Activated T-cell treated with anti-CD3 and anti-CD28 coated beads for 4 hours (primary cell): Measurements from ENCODE around the gene ACAD9.
"Not testable (repeated sequence)": the region's sequence is repeated elsewhere in the genome, so short reads cannot be mapped to it uniquely, and the experiment has no call there.

Experiments used
- DNase-seq: peaks from one replicate; pipeline ENCODE4 v3.0.0-alpha.2; 2020

ACAD9 gene

DNA sequence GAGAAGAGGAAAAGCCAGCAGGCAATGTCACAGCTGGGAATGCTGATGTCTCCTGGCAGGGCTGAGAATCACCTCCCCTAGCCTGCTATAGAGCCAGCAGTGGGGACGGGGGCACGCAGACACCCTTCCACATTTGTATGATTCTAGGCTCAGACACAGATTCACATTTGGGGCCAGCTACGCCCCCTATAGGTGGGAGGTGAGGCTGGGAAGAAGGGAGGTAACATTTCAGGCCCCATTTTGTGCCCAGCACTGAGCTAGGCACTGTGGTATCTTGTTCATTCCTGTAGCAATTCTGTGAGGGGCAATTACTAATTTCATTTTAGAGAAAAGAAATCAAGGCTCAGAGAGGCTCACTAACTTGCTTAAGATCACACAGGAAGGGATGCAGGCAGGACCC is 15.9 kb upstream of the ACAD9 start:
- no peak for DNase-seq

DNA sequence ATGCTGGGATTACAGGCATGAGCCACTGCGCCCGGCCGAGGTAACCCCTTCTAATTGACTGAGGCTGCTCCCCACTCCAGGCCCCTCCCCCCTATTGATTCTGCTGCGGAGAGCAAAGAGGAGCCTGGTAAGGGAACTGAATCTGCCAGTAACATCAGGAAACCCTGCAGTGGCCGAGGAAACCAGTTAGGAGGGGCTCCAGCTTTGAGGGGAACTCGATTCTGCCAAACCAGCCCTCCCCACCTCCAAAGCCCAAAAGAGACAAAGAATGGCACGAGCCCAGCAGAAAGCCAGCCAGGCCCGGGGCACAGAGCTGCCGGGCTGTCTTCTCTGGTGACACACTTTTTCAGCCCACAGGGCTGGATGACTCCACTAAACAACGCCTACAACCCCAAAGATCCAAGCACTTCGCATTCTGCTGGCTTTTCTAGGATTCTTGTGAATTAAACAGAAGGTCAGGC is 15.0 kb upstream of the ACAD9 start:
- no peak for DNase-seq

DNA sequence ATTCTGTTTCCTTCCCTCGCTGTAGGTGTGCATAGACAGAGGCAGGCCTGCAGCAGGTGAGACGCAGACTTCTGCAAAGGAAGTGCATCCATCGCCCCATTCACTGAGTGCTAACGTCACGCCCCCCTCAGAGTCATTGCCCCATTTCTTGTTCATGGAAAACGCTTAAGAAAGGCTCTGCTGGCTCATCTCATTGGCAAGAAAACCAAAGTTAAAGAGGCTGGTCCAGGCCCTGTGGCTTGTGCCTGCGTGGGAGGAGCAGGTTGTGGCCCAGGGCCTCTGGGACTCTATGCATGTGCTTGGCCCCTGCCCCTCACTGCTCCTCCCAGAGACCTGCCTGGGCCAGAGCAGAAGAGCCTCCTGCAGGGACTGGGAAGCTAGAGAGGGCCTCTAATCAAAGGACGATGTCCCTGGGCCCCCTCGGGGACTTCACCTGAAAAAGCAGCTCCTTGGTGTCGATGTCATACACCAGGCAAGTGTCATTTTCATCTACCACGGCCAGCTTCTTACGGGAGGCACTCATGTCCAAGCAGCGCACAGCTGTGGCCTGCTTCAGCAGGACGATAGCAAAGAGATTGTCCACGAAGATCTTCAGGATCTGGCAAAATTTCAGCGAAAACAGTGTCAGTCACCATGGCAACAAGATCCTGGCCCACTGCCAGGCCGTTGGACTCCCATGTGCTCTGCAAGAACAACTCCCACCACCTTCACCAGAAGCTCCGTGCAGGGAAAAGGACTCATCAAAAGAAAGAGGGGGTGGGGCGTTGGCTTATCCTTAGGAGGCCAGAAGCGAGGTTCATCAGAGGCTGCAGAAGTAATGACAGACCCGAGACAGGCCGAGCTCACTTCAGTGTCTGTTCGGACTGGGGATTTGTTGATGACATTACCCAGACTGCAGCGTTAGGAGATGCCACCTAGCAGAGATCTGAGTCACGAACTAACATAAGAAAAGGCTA is 14.3 kb upstream of the ACAD9 start:
- DNase-seq: not testable (repeated sequence)

DNA sequence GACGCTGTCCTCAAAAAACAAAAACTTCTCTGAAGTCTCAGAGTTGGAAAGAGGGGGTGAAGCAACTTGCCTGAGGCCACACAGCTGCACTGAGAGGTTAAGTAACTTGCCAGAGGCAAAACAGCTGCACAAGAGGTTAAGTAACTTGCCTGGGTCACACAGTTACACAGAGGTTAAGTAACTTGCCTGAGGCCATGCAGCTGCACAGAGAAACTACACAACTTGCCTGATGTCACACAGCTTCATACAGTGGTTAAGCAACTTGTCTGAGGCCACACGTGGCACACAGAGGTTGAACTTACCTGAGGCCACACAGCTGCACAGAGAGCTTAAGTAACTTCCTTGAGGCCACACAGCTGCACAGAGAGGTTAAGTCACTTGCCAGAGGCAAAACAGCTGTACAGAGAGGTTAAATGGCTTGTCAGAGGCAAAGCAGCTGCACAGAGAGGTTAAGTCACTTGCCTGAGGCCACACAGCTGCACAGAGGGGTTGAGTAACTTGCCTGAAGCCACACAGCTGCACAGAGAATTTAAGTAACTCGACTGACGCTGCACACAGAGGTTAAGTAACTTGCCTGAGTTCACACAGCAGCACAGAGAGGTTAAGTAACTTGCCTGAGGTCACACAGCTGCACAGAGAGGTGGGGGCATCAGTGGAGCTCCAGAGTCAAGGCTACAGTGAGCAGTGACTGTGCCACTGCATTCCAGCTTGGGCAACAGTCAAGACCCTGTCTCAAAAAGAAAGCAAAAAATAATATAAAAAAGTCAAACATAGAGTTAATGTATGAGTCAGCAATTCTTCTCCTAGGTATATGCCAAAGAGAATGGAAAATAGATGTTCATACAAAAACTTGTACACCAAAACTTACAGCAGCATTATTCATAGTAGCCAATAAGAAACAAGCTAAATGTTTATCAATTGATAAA is 12.0 kb upstream of the ACAD9 start:
- no peak for DNase-seq

DNA sequence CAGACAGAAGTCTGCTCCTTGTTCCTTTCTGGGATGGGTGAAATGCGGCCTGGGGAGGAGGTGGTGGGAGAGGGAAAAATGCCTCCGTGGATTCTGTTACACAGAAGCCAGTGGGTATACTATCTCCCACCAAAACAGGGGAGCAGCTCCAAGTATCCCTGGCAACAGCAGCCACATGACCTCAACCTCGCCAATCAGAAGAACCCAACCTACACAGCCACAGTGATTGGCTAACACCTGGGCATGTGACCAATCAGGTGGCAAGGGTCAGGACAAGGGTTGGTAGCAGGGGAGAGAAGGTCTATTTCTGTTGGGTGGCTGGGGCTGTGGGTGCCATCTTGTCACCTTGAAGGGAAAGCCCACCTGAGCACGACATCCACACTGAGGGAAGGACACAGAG is 9.1 kb upstream of the ACAD9 start:
- DNase-seq: no peak

DNA sequence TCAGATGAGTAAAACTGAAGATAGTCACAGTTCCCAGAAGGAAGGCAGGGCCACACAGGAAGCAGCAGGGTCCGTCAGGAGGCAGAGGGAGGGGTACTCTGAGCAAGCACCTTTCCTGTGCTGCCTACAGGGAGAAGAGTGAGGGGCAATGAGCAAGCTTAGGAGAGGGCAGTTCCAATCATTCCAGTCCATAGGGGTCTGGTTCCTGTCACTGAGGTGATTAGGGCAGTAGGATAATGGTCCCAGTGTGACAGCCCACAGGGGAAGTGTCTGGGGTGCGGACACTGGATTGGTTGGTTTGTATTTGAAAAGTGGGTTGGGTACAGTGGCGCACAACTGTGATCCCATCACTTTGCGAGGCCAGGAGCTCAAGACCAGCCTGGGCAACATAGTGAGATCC is 7.1 kb upstream of the ACAD9 start:
- no peak for DNase-seq

DNA sequence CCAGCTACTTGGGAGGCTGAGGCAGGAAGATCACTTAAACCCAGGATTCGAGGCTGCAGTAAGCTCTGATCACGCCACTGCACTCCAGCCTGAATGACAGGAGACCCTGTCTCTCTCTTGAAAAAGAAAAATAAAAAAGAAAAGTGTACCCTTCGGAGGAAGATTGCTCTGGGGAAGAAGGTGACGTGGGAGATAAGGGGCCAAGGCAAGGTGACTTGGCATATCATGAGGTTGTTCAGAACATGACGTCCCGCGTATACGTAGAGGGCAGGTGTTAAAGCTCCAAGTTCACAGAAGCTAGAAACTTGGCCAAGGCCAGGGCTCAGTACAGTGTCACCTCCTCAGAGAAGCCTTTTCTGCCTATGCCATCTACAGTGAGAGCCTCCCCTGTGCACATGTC is 6.7 kb upstream of the ACAD9 start:
- no peak for DNase-seq

DNA sequence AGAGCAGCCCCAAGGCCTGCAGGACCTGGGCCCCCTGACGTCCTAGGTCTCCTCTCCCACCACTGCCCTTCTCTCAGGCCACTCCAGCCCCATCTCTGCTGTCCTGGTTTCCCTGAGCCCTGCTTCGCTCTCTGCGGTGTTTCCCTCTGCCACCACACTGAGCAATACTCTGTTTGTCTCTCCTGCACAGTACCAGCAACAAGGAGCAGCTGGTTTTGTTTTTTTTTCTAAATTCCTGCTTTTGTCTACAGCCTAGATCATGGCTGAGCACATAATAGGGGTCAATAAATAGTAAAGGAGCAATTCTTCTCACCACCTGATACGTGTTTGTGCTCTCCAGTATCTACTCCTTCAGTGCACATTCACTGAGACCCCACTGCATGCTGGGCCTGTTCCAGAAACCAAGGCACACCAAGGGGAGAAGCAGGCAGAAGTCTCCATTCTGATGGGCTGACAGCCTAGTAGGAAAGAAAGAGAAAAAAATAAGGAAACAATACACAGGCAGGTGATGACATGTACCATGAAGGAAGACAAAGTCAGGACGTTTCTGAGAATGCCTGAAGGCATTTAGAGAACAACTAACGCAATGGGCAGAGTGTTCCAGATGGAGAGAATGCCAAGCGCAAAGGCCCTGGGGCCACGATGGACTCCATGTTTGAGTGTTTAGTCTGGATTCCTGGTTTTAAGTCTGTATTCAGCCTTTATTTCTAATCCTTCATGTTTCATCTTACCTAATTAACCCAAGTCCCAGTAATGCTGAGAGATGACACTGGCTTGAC is 6.0 kb upstream of the ACAD9 start:
- DNase-seq: no peak

DNA sequence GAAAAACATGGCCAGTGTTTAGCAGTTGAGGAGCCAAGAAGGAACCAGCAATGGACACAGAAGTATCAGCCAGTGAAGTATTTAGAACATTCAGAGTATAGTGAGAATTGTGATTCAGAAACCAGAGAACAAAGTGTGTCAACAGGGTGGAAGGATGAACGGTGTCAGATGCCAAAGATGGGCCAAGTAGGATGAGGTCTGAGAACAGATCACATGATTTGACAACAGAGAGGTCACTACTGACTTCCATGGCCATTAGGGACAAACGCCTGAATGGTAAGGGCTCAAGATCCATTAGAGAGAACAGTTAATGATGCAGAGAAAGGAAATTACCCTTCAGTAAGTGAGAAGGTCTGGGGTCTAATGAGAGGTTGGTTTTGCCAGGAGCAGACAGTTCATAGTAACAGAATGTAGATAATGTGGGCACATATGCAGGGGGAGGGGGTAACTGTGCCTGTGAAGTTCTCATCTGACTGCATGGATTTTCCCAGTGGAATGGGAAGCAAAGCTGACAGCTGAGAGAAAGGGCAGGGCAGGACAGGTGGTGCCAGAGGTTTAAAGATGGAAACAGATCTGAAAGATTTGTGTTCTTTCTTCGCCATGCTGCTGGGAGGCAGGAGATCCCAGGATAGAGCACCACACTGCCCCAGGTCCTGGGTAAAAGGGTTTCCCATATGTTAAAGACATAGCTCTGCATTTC is 4.8 kb upstream of the ACAD9 start:
- DNase-seq: no peak

DNA sequence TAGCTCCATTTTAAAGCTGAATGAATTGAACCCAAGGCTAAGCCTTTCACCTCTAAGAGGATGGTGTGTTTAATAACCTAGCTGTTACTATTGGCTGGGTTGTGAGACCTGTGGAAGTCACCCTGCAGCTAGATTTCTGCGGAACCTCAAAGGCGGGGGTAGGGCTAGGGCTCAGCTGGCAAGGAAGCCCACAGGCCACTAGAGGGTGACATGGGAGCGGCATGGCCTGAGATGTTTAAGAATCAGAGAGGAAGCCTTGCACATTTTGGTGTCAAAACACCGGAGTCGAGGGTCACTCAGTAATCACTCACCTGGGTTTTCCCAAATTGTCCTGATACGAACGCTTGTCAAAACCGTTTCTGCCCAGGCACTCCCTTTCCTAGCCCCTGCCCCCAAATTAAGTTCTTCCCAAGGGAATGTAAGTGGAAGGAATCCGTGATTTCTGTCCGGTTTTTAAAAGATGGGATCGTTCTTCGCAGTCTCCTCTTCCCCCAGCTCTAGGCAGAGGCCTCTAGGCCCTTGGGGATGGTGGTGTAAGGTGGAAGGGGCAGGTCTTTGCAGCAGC is 3.8 kb upstream of the ACAD9 start:
- DNase-seq: peak; percentile 54

DNA sequence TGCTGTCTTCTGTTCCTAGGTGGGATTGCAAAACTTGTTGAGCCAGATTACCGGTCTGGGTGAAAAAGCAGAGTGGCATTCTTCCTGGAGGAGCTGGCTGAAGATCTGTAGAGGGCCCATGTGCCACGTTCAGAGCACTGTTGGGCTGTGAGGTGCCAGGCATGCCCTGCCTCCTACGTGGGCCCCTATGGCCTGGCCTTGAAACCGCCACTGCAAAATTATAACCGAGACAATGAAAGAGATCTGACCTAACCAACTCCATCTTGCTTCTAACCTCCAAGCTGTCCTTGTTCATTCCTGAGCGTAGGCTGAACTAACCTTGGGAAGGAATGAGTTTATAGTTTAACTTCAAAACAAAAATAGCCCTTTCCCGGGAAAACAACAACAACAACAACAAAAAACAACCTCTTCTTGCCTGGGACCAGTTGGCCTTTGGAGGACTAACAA is 1.4 kb upstream of the ACAD9 start:
- no peak for DNase-seq

DNA sequence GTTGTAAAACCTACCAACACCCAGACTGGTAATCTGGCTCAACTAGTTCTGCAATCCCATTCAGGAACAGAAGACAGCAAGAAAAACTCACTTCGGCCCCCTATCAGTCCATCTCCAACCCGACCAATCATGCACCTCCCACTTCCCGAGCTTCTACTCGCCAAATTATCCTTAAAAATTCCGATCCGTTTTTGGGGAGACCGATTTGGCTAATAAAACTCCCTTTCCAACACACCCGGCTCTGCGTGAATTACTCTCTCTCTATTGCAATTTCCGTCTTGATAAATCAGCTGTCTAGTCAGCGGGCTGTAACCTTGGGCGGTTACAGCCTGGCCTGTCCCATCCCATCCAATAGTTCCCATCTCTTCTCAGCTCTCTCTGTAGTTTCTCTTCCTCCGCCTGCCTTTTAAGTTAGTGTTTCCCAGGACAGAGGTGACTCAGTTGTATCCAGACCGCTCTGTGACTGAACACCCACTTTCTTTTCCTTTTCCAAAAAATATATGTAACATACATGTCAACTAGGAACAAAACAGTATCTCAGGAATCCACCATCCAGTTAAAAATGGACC is 780 bp upstream of the ACAD9 start:
- DNase-seq: no peak

DNA sequence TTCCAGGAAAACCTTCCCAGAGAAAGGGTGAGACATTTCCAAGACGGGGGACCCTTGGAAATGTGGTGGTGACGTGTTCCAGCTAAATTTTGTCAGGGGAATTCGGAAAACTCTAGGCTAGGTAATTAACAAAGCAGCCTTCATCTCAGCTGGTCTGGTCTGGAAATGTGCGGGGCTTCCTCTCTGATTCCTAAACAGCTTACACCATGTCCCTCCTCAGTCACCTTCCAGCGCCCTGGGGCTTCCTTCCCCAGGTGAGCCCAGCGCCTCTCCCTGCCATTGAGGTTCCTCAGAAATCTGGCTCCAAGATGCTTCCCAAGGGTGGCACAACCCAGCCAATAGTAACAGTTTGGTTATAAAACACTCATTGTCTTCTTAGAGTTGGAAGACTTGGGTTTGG is 571 bp downstream of the ACAD9 start:
- no peak for DNase-seq

DNA sequence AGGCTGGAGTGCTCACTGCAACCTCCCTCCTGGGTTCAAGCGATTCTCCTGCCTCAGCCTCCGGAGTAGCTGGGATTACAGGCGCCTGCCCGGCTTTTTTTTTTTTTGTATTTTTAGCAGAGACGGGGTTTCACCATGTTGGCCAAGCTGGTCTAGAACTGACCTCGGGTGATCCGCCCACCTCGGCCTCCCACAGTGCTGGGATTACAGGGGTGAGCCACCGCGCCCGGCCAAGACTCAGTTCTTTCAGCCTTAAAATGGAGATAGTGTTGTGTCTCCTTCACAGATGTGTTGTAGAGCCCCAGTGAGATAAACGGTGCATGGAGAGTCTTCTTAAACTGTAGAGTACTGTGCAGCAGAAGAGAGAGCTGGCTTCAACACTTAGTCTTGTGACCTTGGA is 1.0 kb downstream of the ACAD9 start:
- DNase-seq: not testable (repeated sequence)

DNA sequence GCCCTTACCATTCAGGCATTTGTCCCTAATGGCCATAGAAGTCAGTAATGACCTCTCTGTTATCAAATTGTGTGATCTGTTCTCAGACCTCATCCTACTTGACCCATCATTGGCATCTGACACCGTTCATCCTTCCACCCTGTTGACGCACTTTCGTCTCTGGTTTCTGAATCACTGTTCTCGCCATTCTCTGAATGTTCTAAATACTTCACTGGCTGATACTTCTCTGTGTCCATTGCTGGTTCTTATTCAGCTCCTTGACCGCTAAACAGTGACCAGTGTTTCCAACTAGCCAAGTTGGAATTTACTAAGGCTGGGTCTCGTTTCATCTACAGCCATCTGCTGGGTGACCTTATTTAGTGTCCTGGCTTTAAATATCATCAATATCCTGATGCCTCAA is 2.2 kb downstream of the ACAD9 start:
- DNase-seq: no peak

DNA sequence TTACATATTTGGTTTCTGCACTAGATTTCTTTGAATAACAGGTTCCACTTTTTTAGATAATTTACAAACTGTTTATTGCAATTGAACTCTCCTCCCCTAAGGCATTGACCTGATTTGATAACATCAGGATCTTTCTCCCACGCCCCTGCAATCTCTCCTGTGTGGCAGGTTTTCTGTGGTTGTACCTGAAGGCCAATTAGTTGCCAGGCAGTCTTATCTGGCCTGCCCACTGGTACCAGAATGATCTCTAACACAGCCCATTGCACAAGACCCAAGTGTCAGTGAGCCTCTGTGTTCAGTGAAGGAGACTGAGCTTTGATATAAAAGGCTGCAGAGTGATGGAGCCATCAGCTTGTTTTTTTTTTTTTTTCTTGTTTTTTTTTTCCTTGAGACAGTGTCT is 3.3 kb downstream of the ACAD9 start:
- DNase-seq: no peak

DNA sequence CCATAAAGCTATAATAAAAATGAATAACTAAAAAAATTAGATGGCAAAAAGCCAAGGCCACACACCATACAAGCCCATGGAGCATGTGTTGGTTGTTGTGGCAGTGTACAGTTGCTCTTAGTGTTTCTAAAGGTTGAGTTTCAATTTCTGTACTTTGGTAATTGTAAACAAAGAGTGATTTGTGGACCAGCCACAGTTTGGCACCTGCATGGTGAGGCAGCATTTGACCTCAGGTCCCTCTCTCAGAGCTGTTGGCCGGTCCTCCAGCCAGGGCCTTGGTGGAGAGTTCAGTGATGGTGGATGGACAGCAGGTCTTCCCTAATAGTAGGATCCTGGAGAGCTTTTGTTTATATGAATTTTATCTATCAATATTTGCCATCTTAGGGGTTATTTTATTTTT is 5.6 kb downstream of the ACAD9 start:
- DNase-seq: no peak

DNA sequence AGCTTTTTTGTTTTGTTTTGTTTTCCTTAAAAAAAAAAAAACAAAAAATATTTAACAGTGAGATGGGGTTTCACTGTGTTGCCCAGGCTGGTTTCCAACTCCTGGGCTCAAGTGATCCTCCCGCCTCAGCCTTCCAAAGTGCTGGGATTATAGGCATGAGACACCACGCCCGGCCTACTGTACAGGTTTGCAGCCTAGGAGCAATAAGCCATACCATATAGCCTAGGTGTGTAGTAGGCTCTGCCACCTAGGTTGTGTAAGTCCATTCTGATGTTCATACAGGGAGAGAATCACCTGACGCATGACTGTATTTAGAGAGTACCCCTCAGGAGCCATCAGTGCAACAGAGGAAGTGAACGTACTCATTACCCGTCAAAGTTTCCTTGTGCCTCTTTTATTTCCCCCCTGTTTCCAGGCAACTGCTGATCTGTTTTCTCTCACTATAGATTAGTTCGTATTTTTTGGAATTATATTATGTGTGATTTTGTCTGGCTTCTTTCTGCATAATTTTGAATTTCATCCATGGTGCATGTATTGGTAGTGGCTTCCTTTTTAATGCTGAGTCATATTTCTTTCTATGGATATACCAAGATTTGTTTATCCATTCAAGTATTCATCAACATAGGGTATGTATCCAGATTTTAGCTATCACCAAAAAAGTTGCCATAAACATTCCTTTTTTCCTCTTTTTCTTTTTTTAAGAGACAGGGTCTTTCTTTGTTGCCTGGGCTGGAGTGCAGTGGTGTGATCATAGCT is 9.9 kb downstream of the ACAD9 start:
- no peak for DNase-seq

DNA sequence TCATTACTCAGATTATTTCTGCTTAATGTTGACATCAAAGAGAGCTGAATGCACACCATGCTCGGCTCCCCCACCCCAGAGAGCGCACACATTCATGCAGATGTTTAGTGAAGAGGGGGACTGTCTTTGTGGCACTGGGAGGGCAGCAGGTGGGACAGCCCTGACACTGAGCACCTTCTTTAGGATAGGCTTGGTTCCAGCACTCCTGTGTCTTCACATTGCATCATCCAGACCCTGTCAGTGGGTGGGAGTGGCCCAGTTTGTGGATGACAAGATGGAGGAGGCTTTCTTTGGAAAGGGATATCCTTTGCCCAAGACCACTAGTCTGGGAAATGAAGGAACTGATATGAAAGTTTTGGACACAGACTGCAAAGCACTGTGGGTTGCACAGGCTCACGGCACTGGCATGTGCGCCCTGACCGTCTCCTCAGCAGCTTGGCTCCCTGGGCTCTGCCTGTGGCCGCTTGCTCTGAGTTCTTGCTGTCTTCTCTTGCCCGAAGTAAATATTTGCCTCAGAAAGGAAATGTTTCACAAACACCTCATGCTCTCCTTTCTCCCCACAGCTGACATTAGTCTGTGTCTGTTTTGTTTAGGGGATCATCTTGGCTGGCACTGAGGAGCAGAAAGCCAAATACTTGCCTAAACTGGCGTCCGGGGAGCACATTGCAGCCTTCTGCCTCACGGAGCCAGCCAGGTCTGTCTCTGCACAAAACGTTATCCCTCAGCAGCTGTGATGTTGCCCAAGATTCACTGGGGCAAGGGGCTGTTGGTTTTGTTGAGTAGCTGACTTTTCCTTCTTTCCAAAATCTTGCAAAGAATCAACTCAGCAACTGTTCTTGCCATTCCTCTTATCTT is 16.6 kb downstream of the ACAD9 start:
- DNase-seq: no peak

DNA sequence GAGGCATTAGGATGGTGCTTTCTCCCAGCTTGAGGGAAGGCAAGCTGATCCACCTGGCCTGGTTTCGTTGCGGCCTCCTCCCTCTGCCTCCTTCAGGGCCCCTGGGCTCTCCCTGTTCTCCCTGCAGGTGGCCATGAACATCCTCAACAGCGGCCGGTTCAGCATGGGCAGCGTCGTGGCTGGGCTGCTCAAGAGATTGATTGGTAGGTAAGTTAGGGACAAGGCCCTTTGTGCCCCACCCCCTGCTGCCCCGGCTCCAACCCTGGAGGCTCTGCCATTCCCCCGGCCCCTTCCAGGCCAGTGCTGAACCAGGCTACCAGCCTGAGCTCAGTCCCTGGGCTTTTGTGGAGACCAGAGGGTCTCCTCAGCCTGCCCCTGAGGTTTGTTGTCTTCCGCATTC is 23.0 kb downstream of the ACAD9 start:
- no peak for DNase-seq
